GM12892 (cell line): ENCODE measurements around the gene DUOXA2.

Source experiments
- DNase-seq: peaks from one replicate; pipeline ENCODE4 v3.0.0; 2011; ENCODE audit not compliant: insufficient read length
- FAIRE-seq: peaks from 2 replicates; lab custom pipeline; 2011; peaks lifted over from hg19 to GRCh38; lab: Jason Lieb, UNC
- POLR2A ChIP-seq: IDR thresholded peaks from 2 replicates; pipeline ENCODE4 v1.6.1; 2011; ENCODE audit warnings: low read depth, low read length, control low read depth
- POLR2AphosphoS5 ChIP-seq: IDR thresholded peaks from 2 replicates; pipeline ENCODE4 v1.6.1; 2011; ENCODE audit warnings: low read depth, low read length, control low read depth
- TAF1 ChIP-seq: IDR thresholded peaks from 2 replicates; pipeline ENCODE4 v1.6.1; 2011; ENCODE audit warnings: low read depth, mild to moderate bottlenecking, control low read depth, low read length, borderline replicate concordance

Gene DUOXA2

DNA sequence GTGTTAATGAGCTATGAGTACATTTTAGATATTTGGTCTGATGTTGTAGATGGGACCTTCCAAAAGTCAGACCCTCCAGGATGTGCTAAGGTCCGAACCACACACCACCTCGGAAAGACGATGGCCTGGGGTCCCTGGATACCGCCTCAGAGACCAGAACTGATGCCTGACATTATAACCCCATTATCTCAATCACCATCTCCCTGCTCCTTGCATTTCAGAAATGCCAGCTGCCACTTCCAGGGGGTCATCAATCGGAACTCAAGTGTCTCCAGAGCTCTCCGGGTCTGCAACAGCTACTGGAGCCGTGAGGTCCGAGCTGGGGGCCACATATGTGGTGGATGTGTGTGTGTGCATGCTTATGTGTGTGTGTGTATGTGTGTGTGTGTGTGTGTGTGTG, 23.6 kb downstream of the DUOXA2 start:
- FAIRE-seq: no peak
- DNase-seq: no peak
- no peak for TF ChIP-seq POLR2AphosphoS5

GRCh38 chr15:45138814-45139765, 25.0 kb downstream of the DUOXA2 start:
- no peak for FAIRE-seq
- TF ChIP-seq POLR2AphosphoS5 (no peak), TAF1 (no peak), POLR2A (no peak)
- DNase-seq: no peak

DNA sequence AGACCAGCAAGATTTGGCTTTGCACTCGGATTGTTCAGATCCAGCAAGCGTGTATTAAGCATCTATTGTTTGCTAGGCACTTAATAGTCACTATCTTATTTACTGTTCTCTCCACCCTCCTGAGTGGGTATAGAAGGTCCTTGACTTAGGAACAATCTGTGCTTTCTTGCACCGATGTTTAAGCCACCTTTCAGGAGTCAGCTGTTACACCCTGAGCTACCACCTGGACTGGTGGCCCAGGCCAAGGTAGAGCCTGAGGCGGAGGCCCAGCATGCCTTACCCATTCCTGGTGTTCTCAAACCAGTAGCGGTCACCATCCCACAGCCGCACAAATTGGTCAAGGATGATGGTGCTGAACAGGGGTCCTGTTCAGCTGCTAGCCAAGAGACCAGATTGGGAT, 25.6 kb downstream of the DUOXA2 start:
- TF ChIP-seq POLR2A: no peak
- TF ChIP-seq POLR2AphosphoS5: no peak
- TF ChIP-seq TAF1: no peak
- DNase-seq: no peak
- FAIRE-seq: no peak

DNA sequence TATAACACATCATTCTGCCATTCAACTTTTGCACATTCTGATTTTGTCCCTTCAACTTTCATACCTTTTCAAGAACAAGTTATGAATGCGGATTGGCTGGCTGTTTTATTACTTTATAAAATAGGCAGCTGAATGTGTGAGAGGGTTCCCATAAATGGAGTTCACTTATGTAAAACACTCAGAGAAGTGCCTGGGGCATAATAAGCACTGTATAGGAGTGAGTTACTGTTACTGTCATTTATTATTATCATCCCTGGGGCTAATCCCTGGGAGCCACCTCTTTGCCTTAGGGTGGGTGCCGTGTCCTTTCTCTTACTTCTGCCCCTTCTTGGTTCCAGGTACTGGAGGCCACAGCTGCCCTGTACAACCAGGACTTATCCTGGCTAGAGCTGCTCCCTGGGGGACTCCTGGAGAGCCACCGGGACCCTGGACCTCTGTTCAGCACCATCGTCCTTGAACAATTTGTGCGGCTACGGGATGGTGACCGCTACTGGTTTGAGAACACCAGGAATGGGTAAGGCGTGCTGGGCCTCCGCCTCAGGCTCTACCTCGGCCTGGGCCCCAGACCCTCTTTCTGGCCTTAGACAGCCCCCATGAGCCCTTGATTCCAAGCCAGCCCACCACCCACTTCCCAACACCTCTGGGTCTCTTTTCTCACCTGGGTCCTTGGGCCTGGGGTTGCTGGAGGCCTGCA, 26.6 kb downstream of the DUOXA2 start:
- FAIRE-seq: no peak
- TF ChIP-seq POLR2AphosphoS5 (no peak), TAF1 (no peak), POLR2A (no peak)

GRCh38 chr15:45141386-45141785, 27.3 kb downstream of the DUOXA2 start:
- no peak for FAIRE-seq
- TF ChIP-seq POLR2A: no peak
- TF ChIP-seq TAF1: no peak
- no peak for TF ChIP-seq POLR2AphosphoS5
- no peak for DNase-seq

More for the DNA sequence above, 26.6 kb downstream of the DUOXA2 start:
- DNase-seq: no peak

DNA sequence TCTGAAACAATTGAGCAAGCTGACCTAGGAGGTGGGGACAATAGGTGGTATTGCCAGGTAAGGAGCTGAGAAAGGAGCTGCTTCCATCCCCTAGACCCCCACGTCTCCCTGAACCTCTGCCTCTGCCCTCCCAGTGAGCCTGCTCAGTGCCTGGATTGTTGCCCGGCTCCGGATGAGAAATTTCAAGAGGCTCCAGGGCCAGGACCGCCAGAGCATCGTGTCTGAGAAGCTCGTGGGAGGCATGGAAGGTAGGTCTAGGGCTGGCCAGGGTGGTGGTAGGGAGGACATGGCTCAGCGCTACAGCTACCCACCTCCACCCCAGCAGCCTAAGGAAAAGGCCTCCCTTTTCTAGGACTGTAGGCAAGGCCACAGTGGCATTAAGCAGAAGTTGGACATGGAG, 28.9 kb downstream of the DUOXA2 start:
- FAIRE-seq: no peak
- TF ChIP-seq POLR2A: no peak
- TF ChIP-seq POLR2AphosphoS5: no peak
- TF ChIP-seq TAF1: no peak
- DNase-seq: no peak

DNA sequence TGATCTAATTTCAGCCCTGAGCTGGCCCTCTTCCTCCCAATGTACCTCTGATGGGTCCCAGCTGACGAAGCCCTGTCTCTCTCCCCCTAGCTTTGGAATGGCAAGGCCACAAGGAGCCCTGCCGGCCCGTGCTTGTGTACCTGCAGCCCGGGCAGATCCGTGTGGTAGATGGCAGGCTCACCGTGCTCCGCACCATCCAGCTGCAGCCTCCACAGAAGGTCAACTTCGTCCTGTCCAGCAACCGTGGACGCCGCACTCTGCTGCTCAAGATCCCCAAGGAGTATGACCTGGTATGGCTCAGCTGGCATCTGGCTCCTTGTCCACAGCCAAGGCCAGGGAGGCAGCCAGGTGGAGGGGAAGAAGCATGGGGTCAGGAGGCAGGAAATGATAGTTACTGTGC, 29.8 kb downstream of the DUOXA2 start:
- TF ChIP-seq TAF1: no peak
- no peak for TF ChIP-seq POLR2AphosphoS5
- no peak for TF ChIP-seq POLR2A
- DNase-seq (no peak), FAIRE-seq (no peak)

DNA sequence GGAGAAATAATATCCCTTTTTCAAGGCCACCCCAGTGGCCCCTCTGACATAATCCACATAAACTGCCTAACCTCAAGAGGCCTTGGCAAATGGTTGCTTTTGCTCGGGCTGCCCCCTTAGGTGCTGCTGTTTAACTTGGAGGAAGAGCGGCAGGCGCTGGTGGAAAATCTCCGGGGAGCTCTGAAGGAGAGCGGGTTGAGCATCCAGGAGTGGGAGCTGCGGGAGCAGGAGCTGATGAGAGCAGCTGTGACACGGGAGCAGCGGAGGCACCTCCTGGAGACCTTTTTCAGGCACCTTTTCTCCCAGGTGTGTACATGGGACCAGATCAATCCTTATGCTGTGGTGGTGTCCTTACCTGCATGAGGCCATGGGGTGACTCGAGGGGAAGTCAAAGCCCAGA, 30.6 kb downstream of the DUOXA2 start:
- no peak for DNase-seq
- no peak for FAIRE-seq
- no peak for TF ChIP-seq TAF1

DNA sequence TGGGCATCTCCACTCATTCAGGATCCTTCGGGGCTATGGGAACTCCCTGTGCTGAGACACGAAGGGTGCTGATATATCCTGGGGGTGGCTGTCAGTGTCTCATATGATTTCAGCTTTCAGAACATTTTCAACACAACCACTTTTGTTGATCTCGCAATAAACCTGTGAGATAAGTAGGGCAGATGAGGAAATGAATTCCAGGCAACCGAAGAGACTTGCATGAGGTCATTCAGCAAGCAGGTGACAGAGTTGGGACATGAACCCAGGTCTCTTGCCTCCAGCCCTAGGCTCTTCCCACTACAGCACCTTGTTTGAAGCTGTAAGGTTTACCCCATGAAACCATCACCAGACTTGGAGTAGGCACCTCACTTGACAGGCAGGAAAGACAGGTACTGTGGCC, 32.3 kb downstream of the DUOXA2 start:
- no peak for FAIRE-seq
- no peak for TF ChIP-seq TAF1
- no peak for DNase-seq

DNA sequence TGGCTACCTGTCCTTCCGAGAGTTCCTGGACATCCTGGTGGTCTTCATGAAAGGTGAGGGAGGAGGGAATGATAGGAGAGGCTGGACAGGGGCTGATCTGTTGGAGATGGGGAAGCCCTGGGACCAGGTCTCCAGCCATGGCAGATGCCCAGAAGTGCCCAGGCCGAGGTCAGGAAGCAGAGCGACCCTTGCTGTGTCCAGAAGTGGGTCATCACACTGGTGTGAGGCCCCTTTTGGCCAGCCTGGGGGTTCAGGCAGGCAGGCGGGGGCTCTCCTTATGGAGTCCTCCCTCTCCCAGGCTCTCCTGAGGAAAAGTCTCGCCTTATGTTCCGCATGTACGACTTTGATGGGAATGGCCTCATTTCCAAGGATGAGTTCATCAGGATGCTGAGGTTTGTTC, 33.5 kb downstream of the DUOXA2 start:
- TF ChIP-seq TAF1 (no peak), POLR2AphosphoS5 (no peak), POLR2A (no peak)
- DNase-seq (no peak), FAIRE-seq (no peak)

GRCh38 chr15:45148076-45149059, 34.2 kb downstream of the DUOXA2 start:
- FAIRE-seq (no peak), DNase-seq (no peak)
- no peak for TF ChIP-seq POLR2AphosphoS5
- no peak for TF ChIP-seq POLR2A
- no peak for TF ChIP-seq TAF1
